GM12892 (cell line): Measurements from ENCODE around the gene PCED1B.

Experiments
- DNase-seq: peaks from one replicate; pipeline ENCODE4 v3.0.0; 2011; ENCODE audit not compliant: insufficient read length
- FAIRE-seq: peaks from 2 replicates; lab custom pipeline; 2011; peaks lifted over from hg19 to GRCh38; lab: Jason Lieb, UNC
- POLR2A ChIP-seq: IDR thresholded peaks from 2 replicates; pipeline ENCODE4 v1.6.1; 2011; ENCODE audit warnings: low read depth, low read length, control low read depth
- POLR2AphosphoS5 ChIP-seq: IDR thresholded peaks from 2 replicates; pipeline ENCODE4 v1.6.1; 2011; ENCODE audit warnings: low read depth, low read length, control low read depth
- TAF1 ChIP-seq: IDR thresholded peaks from 2 replicates; pipeline ENCODE4 v1.6.1; 2011; ENCODE audit warnings: low read depth, mild to moderate bottlenecking, control low read depth, low read length, borderline replicate concordance

Gene PCED1B

DNA sequence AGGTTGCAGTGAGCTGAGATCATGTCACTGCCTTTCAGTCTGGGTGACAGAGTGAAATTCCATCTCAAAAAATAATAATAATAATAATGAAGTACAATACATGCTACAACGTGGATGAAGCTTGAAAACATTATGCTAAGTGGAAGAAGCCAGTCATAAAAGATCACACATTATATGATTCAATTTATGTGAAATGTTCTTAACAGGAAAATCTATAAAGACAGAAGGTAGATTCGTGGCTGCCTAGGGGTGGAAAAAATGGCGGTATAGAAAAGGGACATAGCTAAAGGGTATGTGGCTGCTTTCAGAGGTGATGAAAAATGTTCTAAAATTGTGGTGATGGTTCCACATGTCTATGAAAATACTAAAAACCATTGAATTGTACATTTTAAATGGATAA is 41.3 kb downstream of the PCED1B start:
- DNase-seq, result no peak
- no peak for TF ChIP-seq TAF1
- TF ChIP-seq POLR2A, result no peak
- TF ChIP-seq POLR2AphosphoS5, result no peak
- no peak for FAIRE-seq

DNA sequence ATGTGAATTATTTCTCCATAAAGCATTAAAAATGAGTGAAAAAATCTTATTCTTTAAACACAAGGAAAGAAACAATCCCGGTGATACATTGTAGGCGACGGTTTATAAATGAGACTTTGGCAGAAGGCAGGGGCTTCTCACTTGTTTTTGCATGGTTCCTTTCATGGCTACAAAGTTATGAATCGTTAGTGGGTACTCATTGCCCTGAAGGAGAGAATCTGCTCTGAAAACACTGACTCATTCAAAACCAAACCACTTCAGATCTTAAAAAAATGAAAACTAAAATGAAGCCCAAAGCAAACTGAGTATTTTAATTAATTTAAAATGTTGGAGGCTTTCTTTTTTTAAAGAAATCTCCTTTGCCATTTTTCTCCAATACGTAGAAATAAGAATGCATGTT is 41.7 kb downstream of the PCED1B start:
- no peak for TF ChIP-seq POLR2AphosphoS5
- TF ChIP-seq POLR2A, result no peak
- no peak for TF ChIP-seq TAF1
- FAIRE-seq (no peak), DNase-seq (no peak)

DNA sequence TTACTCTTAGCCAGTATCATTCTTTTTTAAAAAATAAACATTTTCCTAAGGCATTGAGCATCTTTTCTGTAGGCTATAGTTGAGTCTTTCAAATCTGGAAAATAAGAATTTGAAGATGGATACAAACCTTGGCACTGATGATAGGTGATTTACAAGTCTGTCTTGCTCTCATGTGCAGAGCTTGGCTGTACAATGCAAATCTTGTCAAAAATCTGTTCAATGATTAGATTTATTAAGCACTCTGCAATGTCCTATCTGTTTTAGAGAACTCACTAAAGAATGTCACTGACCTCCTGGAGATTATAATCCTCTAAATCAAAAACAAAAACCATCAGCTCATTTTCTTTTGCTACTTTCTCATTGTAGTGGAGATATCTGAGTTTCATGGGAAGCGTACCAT is 43.2 kb downstream of the PCED1B start:
- FAIRE-seq (no peak), DNase-seq (no peak)
- no peak for TF ChIP-seq POLR2A
- TF ChIP-seq TAF1, result no peak
- TF ChIP-seq POLR2AphosphoS5, result no peak

DNA sequence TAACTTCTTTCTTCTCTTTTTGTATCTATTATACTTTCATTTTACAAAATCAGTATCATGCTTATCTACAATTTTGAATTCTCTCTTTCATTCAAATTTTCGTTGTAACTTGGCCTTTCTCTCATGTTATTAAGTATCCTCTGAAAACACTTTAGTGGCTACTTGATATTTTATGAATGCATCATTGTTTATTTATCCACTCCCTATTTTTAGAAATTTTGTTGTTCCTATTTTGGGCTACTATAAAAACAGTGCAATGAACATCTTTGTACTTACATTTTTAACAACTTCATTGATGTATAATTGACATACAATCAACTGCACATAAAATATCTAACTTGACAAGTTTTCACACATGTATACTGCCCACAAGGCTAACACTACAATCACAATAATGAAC is 44.3 kb downstream of the PCED1B start:
- no peak for FAIRE-seq

DNA sequence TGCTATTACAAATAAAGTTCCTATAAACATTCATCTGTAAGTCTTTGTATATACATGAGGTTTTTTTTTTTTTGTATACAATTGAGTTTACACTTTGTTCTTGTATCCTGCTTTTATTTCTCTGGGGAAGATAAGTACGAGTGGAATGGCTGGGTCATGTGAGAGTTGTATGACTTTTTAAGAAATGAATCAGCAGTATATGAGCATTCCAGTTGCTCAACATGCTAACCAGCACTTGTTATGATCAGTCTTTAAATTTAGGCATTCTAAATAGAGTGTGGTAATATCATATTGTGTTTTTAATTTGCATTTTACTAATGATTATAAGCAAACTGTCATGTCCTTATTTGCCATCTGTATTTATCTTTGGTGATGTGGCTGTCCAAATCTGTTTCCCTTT is 45.0 kb downstream of the PCED1B start:
- TF ChIP-seq TAF1 (no peak), POLR2A (no peak), POLR2AphosphoS5 (no peak)
- FAIRE-seq (no peak), DNase-seq (no peak)

More for the DNA sequence above, 44.3 kb downstream of the PCED1B start:
- TF ChIP-seq POLR2AphosphoS5 (no peak), POLR2A (no peak), TAF1 (no peak)
- no peak for DNase-seq

DNA sequence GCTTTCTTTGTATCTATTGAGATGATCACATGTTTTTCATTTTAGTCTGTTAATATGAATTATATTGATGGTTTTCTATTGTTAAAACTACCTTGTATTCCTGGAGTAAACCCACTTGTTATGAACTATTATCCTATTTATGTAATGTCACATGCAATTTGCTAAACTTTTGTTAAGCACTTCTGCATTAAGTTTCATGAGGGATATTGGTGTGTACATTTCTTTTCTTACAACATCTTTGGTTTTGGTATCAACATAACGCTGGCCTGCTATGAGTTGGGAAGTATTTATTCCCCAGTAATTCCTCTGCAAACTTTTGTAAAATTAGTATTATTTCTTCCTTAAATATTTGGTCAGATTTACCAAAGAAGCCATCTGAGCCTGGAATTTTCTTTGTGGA is 46.8 kb downstream of the PCED1B start:
- no peak for DNase-seq
- no peak for FAIRE-seq
- TF ChIP-seq POLR2A (no peak), TAF1 (no peak), POLR2AphosphoS5 (no peak)

DNA sequence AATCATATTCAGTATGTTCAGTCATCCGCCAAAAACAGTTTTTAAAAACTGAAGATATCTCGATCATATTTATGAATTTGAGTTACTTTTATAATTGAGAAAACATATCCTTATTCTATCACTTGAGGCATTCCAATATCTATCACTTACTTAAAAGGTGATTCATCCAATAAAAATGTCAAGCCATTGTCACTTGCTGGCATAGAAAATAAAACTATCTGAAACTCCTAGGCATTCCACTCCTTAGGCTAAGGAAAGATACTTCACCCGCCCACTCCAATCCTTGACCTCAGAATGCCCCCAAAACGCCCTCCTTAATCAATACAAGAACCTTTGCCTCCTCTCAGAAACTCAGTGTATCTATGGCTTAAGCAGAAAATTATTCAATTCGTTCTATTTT is 51.6 kb downstream of the PCED1B start:
- FAIRE-seq, result no peak
- no peak for TF ChIP-seq POLR2AphosphoS5
- no peak for TF ChIP-seq POLR2A
- TF ChIP-seq TAF1, result no peak

DNA sequence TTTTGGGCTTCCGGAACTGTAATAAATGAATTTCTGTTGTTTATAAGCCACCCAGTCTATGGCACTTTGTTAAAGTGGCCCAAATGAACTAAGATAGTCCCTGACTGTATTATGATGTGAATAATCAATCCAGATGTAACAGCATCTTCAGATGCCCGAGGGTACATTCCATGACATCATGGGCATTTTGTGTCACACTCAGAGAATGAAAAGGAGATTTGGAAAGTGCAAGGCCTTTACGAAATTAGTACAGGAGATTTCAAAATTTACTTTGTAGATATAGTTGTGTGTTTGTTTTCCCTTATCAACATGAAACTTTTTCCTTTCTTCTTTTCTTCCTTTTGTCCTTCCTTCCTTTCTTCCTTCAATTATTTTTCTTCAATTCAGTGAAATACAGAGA is 54.6 kb downstream of the PCED1B start:
- no peak for FAIRE-seq
- TF ChIP-seq POLR2AphosphoS5 (no peak), TAF1 (no peak), POLR2A (no peak)
- DNase-seq, result no peak

More for the DNA sequence above, 51.6 kb downstream of the PCED1B start:
- no peak for DNase-seq

DNA sequence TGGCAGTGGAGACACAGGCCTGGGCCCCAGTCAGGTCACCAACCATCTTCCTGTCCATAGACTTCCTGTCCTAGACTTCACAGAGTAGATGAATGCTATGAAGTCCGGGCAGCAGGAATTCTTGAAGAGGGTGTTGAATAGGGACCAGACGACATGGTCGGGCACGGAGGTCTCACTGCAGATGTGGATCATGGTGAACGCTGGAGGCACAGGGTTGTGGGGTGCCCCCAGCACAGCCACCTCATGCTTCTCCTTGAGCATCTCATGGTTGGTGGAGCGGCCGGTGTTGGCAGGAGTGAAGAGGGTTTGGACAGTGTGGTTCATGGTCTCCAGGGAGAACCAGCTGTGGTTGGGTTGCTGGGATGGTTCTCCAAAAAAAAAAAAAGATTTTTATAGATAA is 56.2 kb downstream of the PCED1B start:
- FAIRE-seq (no peak), DNase-seq (no peak)
- TF ChIP-seq POLR2A (no peak), TAF1 (no peak), POLR2AphosphoS5 (no peak)

DNA sequence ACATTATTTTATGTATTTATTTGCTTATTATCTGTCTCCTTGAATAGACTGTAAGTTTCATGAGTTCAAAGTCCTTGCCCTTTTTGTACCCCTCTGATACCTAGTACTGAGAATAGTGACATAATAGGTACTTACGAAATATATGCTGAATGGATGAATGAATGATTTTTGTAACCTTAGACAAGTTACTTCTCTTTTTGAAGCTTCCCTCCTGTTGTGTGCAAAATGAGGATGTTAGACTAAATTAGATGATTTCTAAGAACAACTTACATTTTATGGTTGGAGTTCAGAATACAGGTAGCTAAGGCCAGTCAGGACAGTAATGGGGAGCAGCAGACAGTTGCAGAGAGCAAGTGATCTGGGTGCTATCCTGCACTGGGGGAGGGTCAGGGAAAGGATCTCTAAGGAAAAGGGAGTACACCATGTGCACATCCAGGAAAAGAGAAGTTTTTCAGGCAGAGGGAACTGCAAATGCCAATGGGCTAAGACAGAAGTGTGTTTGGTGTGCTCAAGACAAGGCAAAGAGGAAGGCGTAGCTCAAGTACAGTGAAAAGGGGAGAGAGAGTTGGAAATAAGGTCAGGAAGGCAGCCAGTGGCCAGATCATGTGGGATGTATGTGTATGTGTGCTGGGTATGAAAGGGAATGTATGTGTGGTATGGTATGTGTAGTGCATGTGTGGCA is 59.7 kb downstream of the PCED1B start:
- TF ChIP-seq TAF1, result no peak
- TF ChIP-seq POLR2AphosphoS5, result no peak
- no peak for TF ChIP-seq POLR2A
- no peak for FAIRE-seq
- DNase-seq, result no peak

DNA sequence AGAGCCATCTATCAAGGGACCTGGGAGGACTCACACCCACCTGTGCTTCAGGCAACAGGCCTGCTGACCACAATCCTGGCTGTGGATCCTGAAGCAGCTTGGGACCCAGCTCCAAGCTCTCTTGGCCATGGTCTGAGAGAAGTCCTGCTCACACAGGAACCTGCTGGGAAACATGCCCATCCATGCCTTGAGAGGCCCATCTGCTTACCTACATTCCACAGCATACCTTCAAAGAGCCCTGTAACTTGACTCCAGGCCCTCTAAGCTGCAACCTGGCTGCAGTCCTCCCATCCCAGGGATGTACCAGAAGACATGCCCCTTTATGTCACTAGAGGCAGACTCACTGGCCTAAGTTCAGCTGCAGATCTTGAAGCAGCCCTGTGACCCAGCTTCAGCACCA is 62.0 kb downstream of the PCED1B start:
- TF ChIP-seq POLR2AphosphoS5, result no peak
- TF ChIP-seq POLR2A, result no peak
- TF ChIP-seq TAF1, result no peak
- FAIRE-seq (no peak), DNase-seq (no peak)

DNA sequence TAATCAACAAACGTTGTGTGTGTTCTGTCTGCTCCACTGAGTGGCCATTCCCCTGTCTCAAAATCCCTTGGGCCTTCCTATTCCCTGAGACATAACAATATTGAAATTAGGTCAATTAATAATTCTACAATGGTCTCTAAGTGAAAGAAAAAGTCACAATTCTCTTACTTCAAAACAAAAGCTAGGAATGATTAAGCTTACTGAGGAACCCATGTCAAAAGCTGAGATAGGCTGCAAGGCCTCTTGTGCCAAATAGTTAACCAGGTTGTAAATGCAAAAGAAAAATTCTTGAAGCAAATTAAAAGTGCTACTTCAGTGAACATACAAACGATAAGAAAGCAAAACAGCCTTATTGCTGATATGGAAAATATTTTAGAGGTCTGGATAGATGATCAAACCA is 65.3 kb downstream of the PCED1B start:
- DNase-seq (no peak), FAIRE-seq (no peak)
- TF ChIP-seq POLR2AphosphoS5 (no peak), POLR2A (no peak), TAF1 (no peak)
